HEK293 (cell line): ENCODE measurements around the gene ING4.
A peak's percentile ranks its signal among the peaks of the same experiment; 100 is the strongest.

Source experiments
- CTCF ChIA-PET: fragments of 350-600 bp; formaldehyde crosslinking; extraction: SDS; loops from one replicate; lab custom pipeline; 2021; ENCODE audit warnings: antibody characterized with exemption; lab: Yijun Ruan, JAX
- POLR2A ChIA-PET: fragments of 300-600 bp; formaldehyde crosslinking; extraction: SDS; loops from one replicate; lab custom pipeline; 2020; ENCODE audit warnings: antibody characterized with exemption, inconsistent platforms; lab: Yijun Ruan, JAX
- H3K27ac ChIP-seq: fragments of 200-500 bp; sonication (Bioruptor generic); 2 replicates; pipeline ENCODE4 v1.5.1; 2014; ENCODE audit warnings: low read depth, low read length, control low read depth, inconsistent platforms; ENCODE audit errors: extremely low read depth
- H3K36me3 ChIP-seq, 2 experiments: fragments of 200-500 bp in 1 of 2; sonication (Bioruptor generic) in 1 of 2; 1 replicate in 1 of 2; 2 replicates in 1 of 2; pipeline ENCODE4 v1.5.1; 2014 to 2017; ENCODE audit warnings: inconsistent platforms in 2 of 2, low read length in 2 of 2; ENCODE audit not compliant: control insufficient read depth in 2 of 2, insufficient read depth in 1 of 2
- H3K4me1 ChIP-seq: fragments of 200-500 bp; sonication (Bioruptor generic); 2 replicates; pipeline ENCODE4 v1.5.1; 2014; ENCODE audit warnings: mild to moderate bottlenecking, low read length, inconsistent platforms; ENCODE audit not compliant: control insufficient read depth, insufficient read depth
- H3K4me3 ChIP-seq: 2 replicates; pipeline ENCODE4 v1.5.1; 2011; ENCODE audit warnings: low read depth, mild to moderate bottlenecking, control low read depth, low read length, moderate library complexity
- H3K9me3 ChIP-seq: fragments of 200-500 bp; sonication (Bioruptor generic); 2 replicates; pipeline ENCODE4 v1.5.1; 2014; ENCODE audit warnings: low read depth, low read length, inconsistent platforms; ENCODE audit not compliant: control insufficient read depth, insufficient read depth
- ATF2 ChIP-seq: fragments of 450-650 bp; formaldehyde crosslinking; IDR thresholded peaks from 2 replicates; pipeline ENCODE4 v1.5.1; 2016; ENCODE audit warnings: missing biosample characterization, missing genetic modification characterization, low read depth
- GLI4 ChIP-seq: fragments of 450-650 bp; formaldehyde crosslinking; IDR thresholded peaks from 2 replicates; pipeline ENCODE4 v1.5.1; 2016; ENCODE audit warnings: missing biosample characterization, missing genetic modification characterization
- HOXA7 ChIP-seq: sonication (generic); formaldehyde crosslinking; IDR thresholded peaks from 2 replicates; pipeline ENCODE4 v1.8.1; 2022; ENCODE audit warnings: missing genetic modification reagents, borderline replicate concordance
- IKZF3 ChIP-seq: fragments of 450-650 bp; IDR thresholded peaks from 2 replicates; pipeline ENCODE4 v1.5.0; 2018; ENCODE audit warnings: missing biosample characterization, mild to moderate bottlenecking, missing genetic modification characterization, moderate library complexity
- KLF16 ChIP-seq: fragments of 450-650 bp; formaldehyde crosslinking; IDR thresholded peaks from 2 replicates; pipeline ENCODE4 v1.5.1; 2017; ENCODE audit warnings: missing biosample characterization, missing genetic modification characterization
- PBX3 ChIP-seq: sonication (generic); formaldehyde crosslinking; IDR thresholded peaks from 2 replicates; pipeline ENCODE4 v1.8.1; 2022; ENCODE audit warnings: mild to moderate bottlenecking, moderate library complexity, missing genetic modification reagents
- PRDM1 ChIP-seq: fragments of 450-650 bp; formaldehyde crosslinking; IDR thresholded peaks from 2 replicates; pipeline ENCODE4; 2016; ENCODE audit warnings: missing biosample characterization, missing genetic modification characterization
- ZBTB17 ChIP-seq: fragments of 450-650 bp; formaldehyde crosslinking; IDR thresholded peaks from 2 replicates; pipeline ENCODE4 v1.5.1; 2016; ENCODE audit warnings: missing biosample characterization, missing genetic modification characterization
- ZBTB21 ChIP-seq: fragments of 450-650 bp; formaldehyde crosslinking; IDR thresholded peaks from 2 replicates; pipeline ENCODE4 v1.5.1; 2017; ENCODE audit warnings: missing biosample characterization, missing genetic modification characterization
- ZBTB48 ChIP-seq: fragments of 450-650 bp; formaldehyde crosslinking; IDR thresholded peaks from 2 replicates; pipeline ENCODE4 v1.5.1; 2016; ENCODE audit warnings: missing biosample characterization, missing genetic modification characterization
- ZFP69B ChIP-seq: fragments of 450-650 bp; formaldehyde crosslinking; IDR thresholded peaks from 2 replicates; pipeline ENCODE4 v1.5.1; 2016; ENCODE audit warnings: missing biosample characterization, missing genetic modification characterization
- ZNF132 ChIP-seq: fragments of 450-650 bp; formaldehyde crosslinking; IDR thresholded peaks from 2 replicates; pipeline ENCODE4 v1.5.1; 2017; ENCODE audit warnings: missing biosample characterization, missing genetic modification characterization, borderline replicate concordance
- ZNF155 ChIP-seq: fragments of 450-650 bp; formaldehyde crosslinking; IDR thresholded peaks from 2 replicates; pipeline ENCODE4 v1.5.1; 2016; ENCODE audit warnings: missing biosample characterization, missing genetic modification characterization
- ZNF174 ChIP-seq: fragments of 450-650 bp; formaldehyde crosslinking; IDR thresholded peaks from 2 replicates; pipeline ENCODE4 v1.5.0; 2017; ENCODE audit warnings: missing biosample characterization, mild to moderate bottlenecking, missing genetic modification characterization
- ZNF23 ChIP-seq: fragments of 450-650 bp; formaldehyde crosslinking; IDR thresholded peaks from 2 replicates; pipeline ENCODE4 v1.5.1; 2016; ENCODE audit warnings: missing biosample characterization, missing genetic modification characterization, borderline replicate concordance
- ZNF302 ChIP-seq: fragments of 450-650 bp; formaldehyde crosslinking; IDR thresholded peaks from 2 replicates; pipeline ENCODE4 v1.5.1; 2016; ENCODE audit warnings: missing biosample characterization, missing genetic modification characterization, low read depth
- ZNF335 ChIP-seq: fragments of 450-650 bp; formaldehyde crosslinking; conservative IDR thresholded peaks from 2 replicates; pipeline ENCODE4 v1.5.1; 2016; ENCODE audit warnings: missing biosample characterization, missing genetic modification characterization
- ZNF366 ChIP-seq: fragments of 450-650 bp; formaldehyde crosslinking; conservative IDR thresholded peaks from 2 replicates; pipeline ENCODE4 v1.5.1; 2016; ENCODE audit warnings: missing biosample characterization, missing genetic modification characterization
- ZNF518A ChIP-seq: fragments of 450-650 bp; formaldehyde crosslinking; conservative IDR thresholded peaks from 2 replicates; pipeline ENCODE4 v1.5.1; 2016; ENCODE audit warnings: low read depth, missing biosample characterization, missing genetic modification characterization
- ZNF529 ChIP-seq: fragments of 450-650 bp; formaldehyde crosslinking; IDR thresholded peaks from 2 replicates; pipeline ENCODE4 v1.5.1; 2017; ENCODE audit warnings: missing genetic modification characterization, missing biosample characterization; ENCODE audit not compliant: insufficient replicate concordance
- ZNF544 ChIP-seq: fragments of 450-650 bp; formaldehyde crosslinking; IDR thresholded peaks from 2 replicates; pipeline ENCODE4 v1.5.0; 2017; ENCODE audit warnings: missing biosample characterization, missing genetic modification characterization
- ZNF610 ChIP-seq: fragments of 450-650 bp; formaldehyde crosslinking; IDR thresholded peaks from 2 replicates; pipeline ENCODE4 v1.5.1; 2016; ENCODE audit warnings: missing biosample characterization, missing genetic modification characterization, borderline replicate concordance
- ZNF623 ChIP-seq: fragments of 450-650 bp; formaldehyde crosslinking; IDR thresholded peaks from 2 replicates; pipeline ENCODE4 v1.5.1; 2016; ENCODE audit warnings: missing biosample characterization, missing genetic modification characterization
- ZNF629 ChIP-seq: fragments of 450-650 bp; formaldehyde crosslinking; IDR thresholded peaks from 2 replicates; pipeline ENCODE4 v1.5.1; 2017; ENCODE audit warnings: missing biosample characterization, missing genetic modification characterization
- ZNF76 ChIP-seq: fragments of 450-650 bp; formaldehyde crosslinking; IDR thresholded peaks from 2 replicates; pipeline ENCODE4; 2016; ENCODE audit warnings: low read depth, missing biosample characterization, missing genetic modification characterization, borderline replicate concordance
- ZNF776 ChIP-seq: fragments of 450-650 bp; formaldehyde crosslinking; IDR thresholded peaks from 2 replicates; pipeline ENCODE4 v1.5.0; 2017; ENCODE audit warnings: missing biosample characterization, missing genetic modification characterization, borderline replicate concordance
- ZNF791 ChIP-seq: fragments of 450-650 bp; formaldehyde crosslinking; IDR thresholded peaks from 2 replicates; pipeline ENCODE4 v1.5.1; 2016; ENCODE audit warnings: missing biosample characterization, missing genetic modification characterization
- TF ChIP-seq, protein P1 (sequence below): fragments of 450-650 bp; formaldehyde crosslinking; IDR thresholded peaks from 2 replicates; pipeline ENCODE4 v1.5.1; 2016; ENCODE audit warnings: missing biosample characterization, missing genetic modification characterization

The ING4 gene

DNA sequence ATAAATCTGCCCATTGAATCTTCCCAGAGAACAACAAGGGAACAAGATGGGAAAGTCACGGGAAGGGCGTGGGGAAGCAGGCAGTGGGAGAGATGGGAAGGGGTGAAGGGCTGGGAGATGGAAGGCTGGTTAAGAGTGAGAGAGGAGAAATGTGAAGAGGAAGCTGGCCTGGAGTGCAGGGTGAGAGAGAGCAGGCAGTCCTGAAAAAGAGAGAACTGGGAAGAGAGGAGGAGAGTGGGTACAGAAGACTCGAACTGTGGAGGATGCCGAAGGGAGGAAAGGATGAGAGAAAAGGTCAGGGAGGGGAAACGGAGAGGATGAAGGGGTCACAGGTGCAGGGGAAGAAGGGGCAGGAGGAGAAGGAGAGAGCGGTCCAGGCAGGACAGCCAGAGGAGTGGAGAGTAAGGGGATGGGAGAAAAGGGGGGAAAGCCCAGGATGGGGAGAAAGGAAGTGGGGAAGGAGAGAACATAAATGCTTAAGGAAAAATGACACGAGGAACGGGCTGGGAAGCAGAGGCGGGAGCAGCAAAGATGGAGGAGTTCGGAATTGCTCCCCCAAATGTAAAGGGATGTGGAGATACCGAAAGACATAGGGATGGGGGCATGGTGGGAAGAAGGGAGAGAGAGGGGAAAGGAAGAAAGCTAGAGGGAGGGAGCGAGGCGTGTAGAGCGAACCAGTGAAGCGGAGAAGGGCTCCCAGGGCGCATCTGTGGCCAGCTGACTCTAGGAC is 36.5 kb upstream of the ING4 start:
- Histone ChIP-seq H3K9me3 (no peaks in the 10 kb centered on the region), H3K4me1 (no peaks in the 10 kb centered on the region), H3K27ac (no peak overlapping the region), H3K36me3 (peaks cover 0 to 11% of the 10 kb centered on the region in 2 experiments; a peak in 1 of 3 replicates), H3K4me3 (peak overlapping the region; percentile 55)
- POLR2A ChIA-PET: interaction anchor here (0.7 to 2.5 kb wide), 4 partner anchors 10 to 165 kb away, joined by 4 to 16 read pairs (median 4); partner anchors contain the start of genes COPS7A, GAPDH and ZNF384
- CTCF ChIA-PET: interaction anchor here (0.9 to 1.5 kb wide), 5 partner anchors 81 to 137 kb away, joined by 3 to 9 read pairs (median 4); no protein-coding TSS in a partner anchor
- TF ChIP-seq ATF2 (no peak), ZBTB48 (0 out of 2 replicates have a peak, but pooled peaks have one; percentile 17), PRDM1 (tag by site-specific recombination) (peak; percentile 100), ZNF623 (no peak), ZNF791 (tag by site-specific recombination) (no peak), ZNF610 (tag by site-specific recombination) (no peak), ZNF629 (0 out of 2 replicates have a peak, but pooled peaks have one; percentile 15), IKZF3 (tag by site-specific recombination) (0 out of 2 replicates have a peak, but pooled peaks have one; percentile 32), ZNF302 (tag by site-specific recombination) (no peak), ZNF174 (tag by site-specific recombination) (no peak), ZNF335 (tag by site-specific recombination) (0 out of 2 replicates have a peak, but pooled peaks have one; percentile 16), HOXA7 (CRISPR knock-in tag) (no peak), GLI4 (tag by site-specific recombination) (0 out of 2 replicates have a peak, but pooled peaks have one; percentile 48), KLF16 (tag by site-specific recombination) (0 out of 2 replicates have a peak, but pooled peaks have one; percentile 29), ZNF518A (tag by site-specific recombination) (no peak), ZFP69B (no peak; the same call in 1 of the 2 replicates), ZNF155 (tag by site-specific recombination) (no peak), ZNF76 (tag by site-specific recombination) (peak; percentile 49), ZNF776 (0 out of 2 replicates have a peak, but pooled peaks have one; percentile 9), ZNF132 (tag by site-specific recombination) (no peak), PBX3 (CRISPR knock-in tag) (no peak), ZNF23 (tag by site-specific recombination) (no peak), ZNF544 (tag by site-specific recombination) (no peak), ZBTB21 (0 out of 2 replicates have a peak, but pooled peaks have one; percentile 25), ZNF366 (tag by site-specific recombination) (peak; percentile 99), ZNF529 (tag by site-specific recombination) (no peak), ZBTB17 (tag by site-specific recombination) (peak; percentile 66)
- TF ChIP-seq, protein P1, sequence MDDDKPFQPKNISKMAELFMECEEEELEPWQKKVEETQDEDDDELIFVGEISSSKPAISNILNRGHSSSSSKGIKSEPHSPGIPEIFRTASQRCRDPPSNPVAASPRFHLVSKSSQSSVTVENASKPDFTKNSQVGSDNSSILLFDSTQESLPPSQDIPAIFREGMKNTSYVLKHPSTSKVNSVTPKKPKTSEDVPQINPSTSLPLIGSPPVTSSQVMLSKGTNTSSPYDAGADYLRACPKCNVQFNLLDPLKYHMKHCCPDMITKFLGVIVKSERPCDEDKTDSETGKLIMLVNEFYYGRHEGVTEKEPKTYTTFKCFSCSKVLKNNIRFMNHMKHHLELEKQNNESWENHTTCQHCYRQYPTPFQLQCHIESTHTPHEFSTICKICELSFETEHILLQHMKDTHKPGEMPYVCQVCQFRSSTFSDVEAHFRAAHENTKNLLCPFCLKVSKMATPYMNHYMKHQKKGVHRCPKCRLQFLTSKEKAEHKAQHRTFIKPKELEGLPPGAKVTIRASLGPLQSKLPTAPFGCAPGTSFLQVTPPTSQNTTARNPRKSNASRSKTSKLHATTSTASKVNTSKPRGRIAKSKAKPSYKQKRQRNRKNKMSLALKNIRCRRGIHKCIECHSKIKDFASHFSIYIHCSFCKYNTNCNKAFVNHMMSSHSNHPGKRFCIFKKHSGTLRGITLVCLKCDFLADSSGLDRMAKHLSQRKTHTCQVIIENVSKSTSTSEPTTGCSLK: no peak
